ENCODE results near the gene KIF16B.
A peak's percentile ranks its signal among the peaks of the same experiment; 100 is the strongest.
"Not testable (repeated sequence)": the region's sequence is repeated elsewhere in the genome, so short reads cannot be mapped to it uniquely, and the experiment has no call there.

The KIF16B gene

DNA sequence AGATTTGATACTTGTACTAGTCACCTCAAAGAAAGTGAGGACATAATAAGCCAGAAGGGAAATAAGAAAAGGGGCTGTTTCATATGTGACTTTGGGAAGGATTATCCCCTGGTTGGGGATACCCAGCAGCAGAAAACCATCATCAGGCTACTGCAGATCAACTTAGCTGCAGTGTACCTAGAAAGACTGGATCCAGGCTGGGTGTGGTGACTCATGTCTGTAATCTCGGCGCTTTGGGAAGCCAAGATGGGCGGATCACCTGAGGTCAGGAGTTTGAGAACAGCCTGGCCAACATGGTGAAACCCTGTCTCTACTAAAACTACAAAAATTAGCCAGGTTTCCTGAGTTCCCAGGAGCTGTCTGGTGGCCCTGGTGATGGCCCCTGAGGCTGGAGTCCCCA is 23.2 kb upstream of the KIF16B start:
- H3K4me3 ChIP-seq (ENCODE audit: low read depth, low read length) = not testable (repeated sequence)

DNA sequence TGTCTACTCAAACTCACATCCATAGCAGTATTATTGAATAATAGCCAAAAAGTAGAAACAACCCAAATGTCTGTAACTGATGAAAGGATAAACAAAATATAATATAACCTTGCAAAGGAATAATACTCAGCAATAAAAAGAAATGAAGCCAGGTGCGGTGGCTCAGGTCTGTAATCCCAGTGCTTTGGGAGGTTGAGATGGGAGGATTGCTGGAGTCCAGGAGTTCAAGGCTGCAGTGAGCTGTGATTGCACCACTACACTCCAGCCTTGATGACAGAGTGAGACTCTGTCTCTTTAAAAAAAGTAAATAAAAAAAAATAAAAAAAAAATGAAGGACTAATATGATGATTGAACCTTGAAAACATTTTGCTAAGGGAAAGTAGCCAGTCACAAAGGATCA is 22.1 kb upstream of the KIF16B start:
- H3K4me3 ChIP-seq (ENCODE audit: low read depth, low read length) = no peak overlapping the region

DNA sequence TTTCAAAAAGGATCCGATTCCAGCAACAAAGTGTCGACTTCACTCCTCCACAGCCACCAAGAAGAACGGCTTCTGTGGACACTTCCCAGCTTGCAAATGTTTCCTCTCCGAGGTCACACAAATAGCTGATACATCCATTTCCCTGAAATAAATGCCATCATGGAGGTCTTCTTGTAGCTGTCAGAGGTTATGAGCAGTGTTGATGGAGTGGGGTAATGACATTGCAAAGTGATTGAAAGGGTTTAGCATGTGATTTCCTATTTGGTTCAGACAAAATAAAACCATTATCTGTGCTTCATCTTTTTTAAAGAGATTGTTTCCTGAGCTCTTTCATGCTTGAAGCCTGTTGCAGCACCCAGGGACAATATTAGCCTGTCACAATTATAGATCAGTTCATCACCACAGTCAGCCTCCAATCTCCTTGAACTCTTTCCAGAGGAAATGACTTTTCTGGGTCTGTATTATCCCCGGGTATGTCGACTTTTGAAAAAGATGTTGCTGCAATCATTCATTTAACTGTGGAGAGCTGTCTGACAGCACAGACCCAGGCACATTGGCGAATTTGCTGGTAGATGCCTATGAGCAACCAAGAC is 16.9 kb upstream of the KIF16B start:
- H3K4me3 ChIP-seq (ENCODE audit: low read depth, low read length) = no peak overlapping the region

- H3K4me3 ChIP-seq (ENCODE audit: low read depth, low read length) = no peak overlapping the region
These were observed 16.4 kb upstream of the KIF16B start for GRCh38 chr20:16589623-16590022.

DNA sequence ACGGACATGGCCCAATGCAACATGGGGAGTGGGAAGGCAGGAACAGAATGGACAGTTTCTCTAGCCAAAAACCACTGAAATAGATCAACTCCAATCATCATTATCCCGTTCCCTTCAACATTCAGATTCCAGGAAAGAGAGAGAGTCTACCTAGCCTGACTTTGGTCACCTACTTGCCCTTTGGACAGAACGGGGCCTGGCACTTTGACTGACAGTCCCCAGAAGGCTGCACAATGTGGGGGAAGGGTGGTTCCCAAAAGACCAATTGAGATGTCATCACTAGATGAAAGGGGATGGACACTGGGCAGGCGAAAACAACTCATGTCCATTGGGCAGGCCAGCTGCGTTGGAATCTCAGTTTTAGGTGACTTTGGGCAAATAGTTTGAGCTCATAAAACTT is 15.0 kb upstream of the KIF16B start:
- no peak overlapping the region for H3K4me3 ChIP-seq (ENCODE audit: low read depth, low read length)

- H3K4me3 ChIP-seq (ENCODE audit: low read depth, low read length) = no peak overlapping the region
These were observed 13.8 kb upstream of the KIF16B start for GRCh38 chr20:16587066-16587465.

GRCh38 chr20:16583474-16583873 is 10.2 kb upstream of the KIF16B start:
- no peak overlapping the region for H3K4me3 ChIP-seq (ENCODE audit: low read depth, low read length)

DNA sequence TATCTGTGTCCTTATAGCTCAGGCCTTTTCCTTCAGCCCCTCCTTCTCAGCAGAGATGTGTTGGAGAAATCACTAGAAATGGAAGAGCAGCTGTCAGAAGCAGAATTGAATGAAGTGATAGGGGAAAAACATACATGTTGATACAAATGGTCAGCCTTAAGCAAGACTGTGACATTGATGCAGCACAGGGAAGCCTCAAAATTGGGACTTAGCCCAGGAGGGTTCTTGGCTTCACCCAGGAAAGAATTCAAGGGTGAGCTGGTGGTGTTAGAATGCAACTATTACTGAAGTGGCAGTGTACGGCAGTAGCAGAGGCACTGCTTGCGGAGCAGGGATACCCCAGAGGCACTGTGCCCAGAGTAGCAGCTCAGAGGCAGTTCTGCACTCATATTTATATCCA is 8.0 kb upstream of the KIF16B start:
- H3K4me3 ChIP-seq (ENCODE audit: low read depth, low read length) = no peak overlapping the region

- H3K4me3 ChIP-seq (ENCODE audit: low read depth, low read length) = no peak overlapping the region
These were observed 7.4 kb upstream of the KIF16B start for GRCh38 chr20:16580620-16581019.

GRCh38 chr20:16580147-16580546 is 6.9 kb upstream of the KIF16B start:
- H3K4me3 ChIP-seq (ENCODE audit: low read depth, low read length) = no peak overlapping the region

GRCh38 chr20:16576219-16576618 is 3.0 kb upstream of the KIF16B start:
- no peak overlapping the region for H3K4me3 ChIP-seq (ENCODE audit: low read depth, low read length)

- H3K4me3 ChIP-seq (ENCODE audit: low read depth, low read length) = peak overlapping the region; percentile 56
These were observed 2.3 kb upstream of the KIF16B start for GRCh38 chr20:16575390-16576140.

DNA sequence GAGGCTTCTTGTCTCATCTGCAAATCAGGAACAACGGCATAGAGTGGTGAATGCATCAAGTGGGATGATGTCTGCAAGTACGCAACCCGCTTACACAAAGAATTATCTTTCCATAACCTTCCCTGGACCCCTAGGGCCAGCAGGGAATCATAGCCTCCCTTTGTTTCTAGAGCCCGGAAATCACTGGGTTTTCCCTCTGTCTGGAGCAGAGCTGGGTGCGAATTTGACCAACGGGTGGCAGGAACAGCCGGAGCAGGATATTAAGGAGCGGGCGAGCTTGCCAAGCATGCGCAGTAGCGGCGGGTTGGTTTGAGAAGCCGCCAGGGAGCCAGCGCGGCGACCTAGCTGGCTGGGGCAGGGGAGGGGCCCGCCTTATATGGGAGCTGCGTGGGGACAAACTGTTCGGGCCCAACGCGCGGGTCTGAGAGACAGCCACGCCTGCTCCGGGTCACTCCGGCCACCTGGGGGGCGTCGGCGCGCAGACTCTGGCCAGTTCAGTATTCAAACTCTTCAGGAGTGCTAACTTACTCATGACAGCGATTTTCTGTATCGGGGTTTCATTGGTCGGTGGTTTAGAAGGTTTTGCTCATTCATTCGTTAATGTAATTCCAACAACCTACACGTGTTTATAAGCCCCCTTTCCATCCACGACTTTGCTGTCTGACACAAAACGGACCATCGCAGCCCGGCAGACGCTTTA is 1.6 kb upstream of the KIF16B start:
- peak overlapping the region; percentile 56 for H3K4me3 ChIP-seq (ENCODE audit: low read depth, low read length)

GRCh38 chr20:16571333-16571732 is 1.9 kb downstream of the KIF16B start:
- no peak overlapping the region for H3K4me3 ChIP-seq (ENCODE audit: low read depth, low read length)

DNA sequence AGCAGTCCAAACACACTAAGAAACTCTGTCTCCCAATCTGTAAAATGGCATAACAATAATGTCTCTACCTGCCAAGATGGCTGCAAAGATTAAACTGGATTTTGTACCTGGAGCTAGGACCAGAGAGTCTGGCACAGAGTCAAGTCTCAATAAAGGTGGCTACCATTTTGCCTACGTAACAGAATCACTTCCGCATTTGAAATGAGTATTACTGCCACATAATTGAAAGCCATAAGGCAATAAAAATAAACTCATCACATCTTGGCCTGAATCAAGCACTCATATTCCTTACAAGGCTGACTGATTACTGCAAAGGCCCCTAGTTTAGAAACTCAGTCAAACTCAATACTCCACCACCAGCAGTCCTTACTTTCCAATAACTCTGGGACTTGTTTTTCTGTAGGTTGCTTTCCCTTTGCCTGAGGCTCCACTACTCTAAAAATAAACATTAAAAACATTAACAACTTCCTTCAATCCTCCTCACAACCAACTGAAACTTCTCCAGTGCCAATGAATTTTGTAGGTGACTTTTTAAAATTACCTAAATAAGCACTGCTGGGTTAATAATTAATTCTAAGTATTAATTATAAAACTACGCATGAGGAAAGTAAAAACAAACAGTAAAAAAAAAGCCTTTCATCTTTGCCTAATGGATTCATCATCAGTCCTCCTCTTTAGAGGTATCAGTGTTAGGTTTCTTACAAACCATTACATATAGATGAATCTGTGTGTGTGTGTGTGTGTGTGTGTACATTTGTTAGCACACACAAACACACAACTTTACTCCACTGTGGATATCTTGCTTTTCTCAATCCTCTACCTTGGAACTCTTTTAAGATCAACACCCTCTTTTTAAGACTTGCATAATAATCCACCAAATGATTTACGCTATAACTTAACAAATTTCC is 3.7 kb downstream of the KIF16B start:
- H3K4me3 ChIP-seq (ENCODE audit: low read depth, low read length) = no peak overlapping the region

GRCh38 chr20:16566080-16566479 is 7.2 kb downstream of the KIF16B start:
- no peak overlapping the region for H3K4me3 ChIP-seq (ENCODE audit: low read depth, low read length)

- not testable (repeated sequence) for H3K4me3 ChIP-seq (ENCODE audit: low read depth, low read length)
These were observed 9.2 kb downstream of the KIF16B start for GRCh38 chr20:16564079-16564478.

GRCh38 chr20:16563066-16563806 is 10.0 kb downstream of the KIF16B start:
- no peak overlapping the region for H3K4me3 ChIP-seq (ENCODE audit: low read depth, low read length)

DNA sequence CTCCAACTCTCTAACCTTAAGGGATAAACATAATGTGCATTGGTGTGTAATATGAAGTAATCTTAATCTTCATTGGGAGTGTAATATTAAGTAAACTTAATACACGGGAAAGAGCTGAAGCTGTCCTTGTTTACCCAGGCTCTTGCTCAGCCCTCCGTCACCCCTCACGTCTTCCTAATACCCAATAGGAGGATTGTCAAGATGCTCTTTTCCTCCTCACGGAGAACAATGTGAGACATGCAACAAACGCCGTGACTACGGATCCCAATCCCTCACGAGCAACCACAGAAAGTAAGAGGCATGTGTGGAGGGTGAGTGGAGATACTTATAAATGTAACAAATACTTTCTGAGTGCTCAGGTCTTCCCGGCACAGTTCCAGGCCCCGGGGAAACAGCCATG is 11.0 kb downstream of the KIF16B start:
- no peak overlapping the region for H3K4me3 ChIP-seq (ENCODE audit: low read depth, low read length)

GRCh38 chr20:16560661-16561060 is 12.6 kb downstream of the KIF16B start:
- no peak overlapping the region for H3K4me3 ChIP-seq (ENCODE audit: low read depth, low read length)

Measured in iPS-11a (cell line).